Body of pancreas (tissue), 4 donors: Measurements from ENCODE around the gene ADTRP.

Source experiments
- POLR2A ChIP-seq, 3 donors: fragments of 450-650 bp; IDR thresholded peaks; one replicate each; pipeline ENCODE4 v1.6.1; 2016; ENCODE audit warnings: antibody characterized with exemption in 3 of 3, mild to moderate bottlenecking in 2 of 3
- TF ChIP-seq, protein P1 (sequence below), 7 experiments: fragments of 450-650 bp in 4 of 7; fragments of 200-600 bp in 3 of 7; sonication (generic) in 3 of 7; IDR thresholded peaks; one replicate each; pipeline ENCODE4 v1.5.1; 2016 to 2019; ENCODE audit warnings: antibody characterized with exemption in 7 of 7

DNA sequence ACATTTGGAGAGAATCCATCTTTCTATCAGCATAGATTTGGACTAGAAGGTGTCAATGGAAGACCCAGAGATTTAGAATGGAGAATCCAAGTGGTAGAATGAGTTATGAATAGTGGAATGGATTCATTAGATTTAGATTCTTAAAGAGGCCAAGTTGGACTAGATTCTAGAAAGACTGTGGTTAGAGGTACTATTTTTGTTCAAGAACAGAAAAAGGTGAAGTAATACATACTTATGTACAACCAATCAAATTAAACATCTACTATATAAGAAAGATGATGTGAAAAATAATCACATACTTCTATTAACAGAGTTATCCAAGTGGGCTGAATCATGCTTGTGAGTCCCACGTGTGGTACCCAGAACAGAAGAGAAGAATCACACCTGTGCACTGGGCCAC lies 33.8 kb upstream of the ADTRP start:
- TF ChIP-seq, protein P1, sequence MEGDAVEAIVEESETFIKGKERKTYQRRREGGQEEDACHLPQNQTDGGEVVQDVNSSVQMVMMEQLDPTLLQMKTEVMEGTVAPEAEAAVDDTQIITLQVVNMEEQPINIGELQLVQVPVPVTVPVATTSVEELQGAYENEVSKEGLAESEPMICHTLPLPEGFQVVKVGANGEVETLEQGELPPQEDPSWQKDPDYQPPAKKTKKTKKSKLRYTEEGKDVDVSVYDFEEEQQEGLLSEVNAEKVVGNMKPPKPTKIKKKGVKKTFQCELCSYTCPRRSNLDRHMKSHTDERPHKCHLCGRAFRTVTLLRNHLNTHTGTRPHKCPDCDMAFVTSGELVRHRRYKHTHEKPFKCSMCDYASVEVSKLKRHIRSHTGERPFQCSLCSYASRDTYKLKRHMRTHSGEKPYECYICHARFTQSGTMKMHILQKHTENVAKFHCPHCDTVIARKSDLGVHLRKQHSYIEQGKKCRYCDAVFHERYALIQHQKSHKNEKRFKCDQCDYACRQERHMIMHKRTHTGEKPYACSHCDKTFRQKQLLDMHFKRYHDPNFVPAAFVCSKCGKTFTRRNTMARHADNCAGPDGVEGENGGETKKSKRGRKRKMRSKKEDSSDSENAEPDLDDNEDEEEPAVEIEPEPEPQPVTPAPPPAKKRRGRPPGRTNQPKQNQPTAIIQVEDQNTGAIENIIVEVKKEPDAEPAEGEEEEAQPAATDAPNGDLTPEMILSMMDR (IDR thresholded peaks at IDR 0.05), result no peak
- TF ChIP-seq POLR2A (IDR thresholded peaks at IDR 0.05), result no peak
